Measurements from ENCODE around the gene ENPP1. TPM values are rescaled to one million over a fixed set of nuclear protein-coding genes. Genes with fewer than 3 reads are reported as not detected.

The ENPP1 gene
- total RNA-seq, 3 donors from 2014 or later, result 51.2 to 53.8 (median 51.5) TPM

DNA sequence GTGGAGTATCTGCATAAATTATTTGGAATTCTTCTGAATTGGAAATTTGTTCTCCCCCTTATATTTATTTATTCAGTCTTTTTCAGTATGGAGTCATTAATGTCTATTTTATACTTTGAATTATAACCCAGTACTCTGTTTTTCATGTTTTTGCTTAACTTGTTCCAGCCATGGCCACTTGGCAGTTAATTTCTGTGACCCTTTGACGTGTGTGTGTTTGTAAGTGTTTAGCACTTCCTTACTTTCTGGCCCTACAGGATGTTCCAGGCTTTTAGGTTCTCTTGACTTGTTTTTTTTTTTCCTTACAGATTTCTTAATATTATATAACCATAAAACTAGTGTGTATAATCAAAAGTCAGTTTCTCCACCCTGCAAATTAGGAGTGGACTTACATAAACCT, 24.1 kb downstream of the ENPP1 start:
- TF ChIP-seq POLR2A (IDR thresholded peaks at IDR 0.05) (no peak), POLR2AphosphoS5 (IDR thresholded peaks at IDR 0.05) (no peak)
- TF ChIP-seq, protein P1, sequence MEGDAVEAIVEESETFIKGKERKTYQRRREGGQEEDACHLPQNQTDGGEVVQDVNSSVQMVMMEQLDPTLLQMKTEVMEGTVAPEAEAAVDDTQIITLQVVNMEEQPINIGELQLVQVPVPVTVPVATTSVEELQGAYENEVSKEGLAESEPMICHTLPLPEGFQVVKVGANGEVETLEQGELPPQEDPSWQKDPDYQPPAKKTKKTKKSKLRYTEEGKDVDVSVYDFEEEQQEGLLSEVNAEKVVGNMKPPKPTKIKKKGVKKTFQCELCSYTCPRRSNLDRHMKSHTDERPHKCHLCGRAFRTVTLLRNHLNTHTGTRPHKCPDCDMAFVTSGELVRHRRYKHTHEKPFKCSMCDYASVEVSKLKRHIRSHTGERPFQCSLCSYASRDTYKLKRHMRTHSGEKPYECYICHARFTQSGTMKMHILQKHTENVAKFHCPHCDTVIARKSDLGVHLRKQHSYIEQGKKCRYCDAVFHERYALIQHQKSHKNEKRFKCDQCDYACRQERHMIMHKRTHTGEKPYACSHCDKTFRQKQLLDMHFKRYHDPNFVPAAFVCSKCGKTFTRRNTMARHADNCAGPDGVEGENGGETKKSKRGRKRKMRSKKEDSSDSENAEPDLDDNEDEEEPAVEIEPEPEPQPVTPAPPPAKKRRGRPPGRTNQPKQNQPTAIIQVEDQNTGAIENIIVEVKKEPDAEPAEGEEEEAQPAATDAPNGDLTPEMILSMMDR (IDR thresholded peaks at IDR 0.05), result no peak
- intact Hi-C loops (cut with DNase I; ENCODE audit: low total_unique reads), result no loop called here
- H3K27me3 ChIP-seq, result no peaks in the 10 kb centered on the region

DNA sequence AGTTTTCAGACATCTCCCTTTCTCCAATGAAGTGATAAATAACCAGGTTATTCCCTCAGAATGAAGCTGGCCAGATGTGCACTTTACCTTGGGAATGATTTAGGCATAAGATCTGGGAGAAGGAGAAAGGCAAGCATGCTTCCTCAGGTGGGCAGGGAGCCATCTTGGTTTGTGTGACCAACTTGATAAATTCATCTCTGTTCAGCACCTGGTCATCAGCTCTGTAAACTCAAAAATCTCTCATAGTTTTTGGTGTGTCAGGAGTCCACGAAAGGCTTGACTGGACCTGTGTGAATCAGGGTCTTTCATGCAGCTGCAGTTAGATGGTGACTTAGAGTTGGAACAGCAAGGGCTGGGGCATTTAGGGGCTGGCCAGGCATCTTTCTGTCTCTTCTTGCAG, 24.5 kb downstream of the ENPP1 start:
- intact Hi-C loops (cut with DNase I; ENCODE audit: low total_unique reads), result no loop called here
- no peak for DNase-seq (ENCODE audit: low spot score in 2 of 2)
- no peaks in the 10 kb centered on the region for H3K4me1 ChIP-seq
- no peaks in the 10 kb centered on the region for H3K36me3 ChIP-seq
- TF ChIP-seq, protein P1 (IDR thresholded peaks at IDR 0.05), result no peak
- TF ChIP-seq POLR2AphosphoS5 (IDR thresholded peaks at IDR 0.05), result no peak
- no peak for TF ChIP-seq POLR2A (IDR thresholded peaks at IDR 0.05)
- no peaks in the 10 kb centered on the region for H3K9me3 ChIP-seq
- no peak overlapping the region for H3K27ac ChIP-seq
- no peaks in the 10 kb centered on the region for H3K27me3 ChIP-seq
- no peak overlapping the region for H3K4me3 ChIP-seq

More for the DNA sequence above, 24.1 kb downstream of the ENPP1 start:
- no peaks in the 10 kb centered on the region for H3K36me3 ChIP-seq
- no peak overlapping the region for H3K27ac ChIP-seq
- H3K9me3 ChIP-seq, result no peaks in the 10 kb centered on the region
- no peaks in the 10 kb centered on the region for H3K4me1 ChIP-seq
- no peak for DNase-seq (ENCODE audit: low spot score in 2 of 2)
- no peak overlapping the region for H3K4me3 ChIP-seq

DNA sequence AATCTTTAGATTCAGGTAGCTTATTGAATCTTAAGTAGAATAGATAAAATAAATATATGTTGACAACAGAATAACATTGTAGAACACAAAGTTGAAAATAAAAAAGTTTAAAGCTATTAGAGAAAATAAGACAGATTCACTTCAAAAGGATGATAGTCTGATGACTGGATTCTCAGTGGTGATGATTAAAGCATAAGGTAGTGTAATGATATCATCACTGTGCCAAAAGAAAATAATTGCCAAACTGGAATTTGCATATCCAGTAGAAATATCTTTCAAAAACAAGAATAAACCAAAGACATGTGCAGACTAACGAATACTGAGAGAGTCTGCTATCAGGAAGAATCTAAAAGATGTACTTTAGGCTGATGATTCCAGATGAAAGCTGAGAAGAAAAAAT, 30.2 kb downstream of the ENPP1 start:
- Histone ChIP-seq H3K9me3 (no peaks in the 10 kb centered on the region), H3K36me3 (no peaks in the 10 kb centered on the region), H3K4me3 (no peak overlapping the region), H3K27me3 (no peaks in the 10 kb centered on the region), H3K27ac (no peak overlapping the region), H3K4me1 (no peaks in the 10 kb centered on the region)
- TF ChIP-seq POLR2A (IDR thresholded peaks at IDR 0.05), result no peak
- TF ChIP-seq POLR2AphosphoS5 (IDR thresholded peaks at IDR 0.05), result no peak
- TF ChIP-seq, protein P1 (IDR thresholded peaks at IDR 0.05), result no peak
- DNase-seq (ENCODE audit: low spot score in 2 of 2), result no peak
- intact Hi-C loops (cut with DNase I; ENCODE audit: low total_unique reads), result no loop called here

DNA sequence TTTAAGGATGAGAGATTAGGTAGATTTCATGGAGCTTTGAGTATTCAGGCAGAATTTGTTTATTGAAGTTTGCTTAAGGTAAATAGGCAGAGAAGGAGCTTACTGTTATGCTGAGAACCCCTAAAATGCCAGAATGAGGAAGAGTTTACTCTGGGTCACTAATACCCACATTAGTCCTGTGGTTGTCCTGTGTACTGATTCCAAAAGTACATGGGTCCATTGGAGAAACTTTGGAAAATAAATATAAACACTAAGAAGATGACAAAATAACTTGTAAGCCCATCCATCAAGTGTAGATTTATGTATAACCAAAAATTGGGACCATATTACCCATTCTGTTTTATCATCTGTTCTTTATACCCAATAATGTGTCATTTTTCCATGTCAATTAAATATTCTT, 31.6 kb downstream of the ENPP1 start:
- intact Hi-C loops (cut with DNase I; ENCODE audit: low total_unique reads), result no loop called here
- H3K36me3 ChIP-seq, result no peaks in the 10 kb centered on the region
- H3K4me3 ChIP-seq, result no peak overlapping the region
- no peaks in the 10 kb centered on the region for H3K27me3 ChIP-seq
- no peak for DNase-seq (ENCODE audit: low spot score in 2 of 2)
- H3K4me1 ChIP-seq, result no peaks in the 10 kb centered on the region
- H3K9me3 ChIP-seq, result no peaks in the 10 kb centered on the region
- TF ChIP-seq POLR2A (IDR thresholded peaks at IDR 0.05) (no peak), POLR2AphosphoS5 (IDR thresholded peaks at IDR 0.05) (no peak)
- TF ChIP-seq, protein P1 (IDR thresholded peaks at IDR 0.05), result no peak
- no peak overlapping the region for H3K27ac ChIP-seq

DNA sequence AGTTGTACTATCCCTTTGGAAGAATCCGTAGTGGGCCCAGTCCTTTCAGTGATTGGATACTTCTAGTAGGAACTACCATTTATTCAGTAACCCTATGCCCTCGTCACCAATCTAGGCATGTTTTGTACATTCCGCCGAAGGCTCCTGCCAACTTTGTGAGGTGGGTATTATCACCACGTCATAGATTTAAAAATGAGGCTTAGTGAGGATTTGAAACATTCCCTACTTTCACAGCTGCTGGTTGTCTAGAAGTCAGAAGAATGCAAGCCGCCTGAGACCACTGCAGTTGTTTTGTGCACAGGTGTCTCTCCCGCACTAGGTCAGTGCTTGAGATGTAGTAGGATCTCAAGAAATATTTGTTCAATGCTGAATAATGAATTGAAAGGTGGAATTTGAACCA, 32.6 kb downstream of the ENPP1 start:
- Histone ChIP-seq H3K4me1 (no peaks in the 10 kb centered on the region), H3K27ac (no peak overlapping the region), H3K36me3 (no peaks in the 10 kb centered on the region), H3K27me3 (no peaks in the 10 kb centered on the region), H3K4me3 (no peak overlapping the region), H3K9me3 (no peaks in the 10 kb centered on the region)
- intact Hi-C loops (cut with DNase I; ENCODE audit: low total_unique reads), result no loop called here
- DNase-seq (ENCODE audit: low spot score in 2 of 2), result no peak
- TF ChIP-seq POLR2AphosphoS5 (IDR thresholded peaks at IDR 0.05) (no peak), POLR2A (IDR thresholded peaks at IDR 0.05) (no peak)
- TF ChIP-seq, protein P1 (IDR thresholded peaks at IDR 0.05), result no peak
